HG02798 (cell line): Measurements from ENCODE around the gene PYGO2.
A peak's percentile ranks its signal among the peaks of the same experiment; 100 is the strongest.

ENCODE experiments used
- ATAC-seq: cut with Tn5 transposase; IDR thresholded peaks from one replicate; pipeline ENCODE4 v1.9.1; 2021; ENCODE audit warnings: mild to moderate bottlenecking; ENCODE audit not compliant: unreplicated experiment, poor library complexity

The PYGO2 gene, protein sequence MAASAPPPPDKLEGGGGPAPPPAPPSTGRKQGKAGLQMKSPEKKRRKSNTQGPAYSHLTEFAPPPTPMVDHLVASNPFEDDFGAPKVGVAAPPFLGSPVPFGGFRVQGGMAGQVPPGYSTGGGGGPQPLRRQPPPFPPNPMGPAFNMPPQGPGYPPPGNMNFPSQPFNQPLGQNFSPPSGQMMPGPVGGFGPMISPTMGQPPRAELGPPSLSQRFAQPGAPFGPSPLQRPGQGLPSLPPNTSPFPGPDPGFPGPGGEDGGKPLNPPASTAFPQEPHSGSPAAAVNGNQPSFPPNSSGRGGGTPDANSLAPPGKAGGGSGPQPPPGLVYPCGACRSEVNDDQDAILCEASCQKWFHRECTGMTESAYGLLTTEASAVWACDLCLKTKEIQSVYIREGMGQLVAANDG

DNA sequence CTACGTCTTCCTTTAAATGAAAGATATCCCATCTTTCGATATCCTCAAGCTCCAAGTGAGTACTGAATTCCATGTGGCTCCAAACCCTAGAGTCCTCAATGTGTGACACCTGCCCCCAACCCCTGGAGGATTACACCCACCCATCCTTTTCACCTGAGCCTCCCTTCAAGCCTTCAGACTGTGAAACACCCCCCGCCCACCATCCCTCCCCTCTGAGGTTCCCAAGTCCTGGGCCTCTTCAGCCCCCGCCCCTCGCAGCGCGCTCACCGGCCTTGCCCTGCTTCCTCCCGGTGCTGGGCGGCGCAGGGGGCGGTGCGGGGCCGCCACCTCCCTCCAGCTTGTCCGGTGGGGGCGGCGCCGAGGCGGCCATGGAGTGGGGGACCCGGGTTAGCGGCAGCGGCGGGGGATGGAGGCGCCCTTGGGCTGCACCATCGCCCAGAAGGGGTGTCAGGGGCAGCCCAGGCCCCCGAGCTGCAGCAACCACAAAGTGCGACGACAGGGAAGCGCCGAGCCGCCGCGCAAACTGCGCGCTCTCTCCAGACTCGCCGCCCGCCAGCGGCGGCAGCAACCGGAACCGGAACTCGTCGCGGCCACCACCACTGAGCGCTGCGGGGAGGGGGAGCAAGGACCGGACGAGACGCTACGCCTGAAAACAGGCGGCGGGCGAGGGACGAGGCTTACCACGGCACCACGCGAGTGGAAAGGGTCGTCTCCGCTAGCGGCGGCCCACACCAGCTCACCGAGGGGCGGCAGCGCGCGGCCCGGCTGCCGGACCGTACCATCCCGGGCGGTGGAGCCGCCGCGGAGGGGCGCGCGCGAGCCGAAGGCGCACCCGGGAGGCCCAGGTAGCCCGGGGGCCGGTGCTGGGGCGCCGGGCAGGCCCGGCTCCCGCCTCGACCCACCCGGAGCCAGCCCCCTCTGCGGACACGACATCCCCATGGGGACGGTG lies at the start of gene PYGO2:
Gene PYGO2, minus strand, starts transcription at position 576 of the 949 bp plus-strand sequence. Its CDS starts 206 bp downstream, at position 370.
- peak; percentile 83 for ATAC-seq

DNA sequence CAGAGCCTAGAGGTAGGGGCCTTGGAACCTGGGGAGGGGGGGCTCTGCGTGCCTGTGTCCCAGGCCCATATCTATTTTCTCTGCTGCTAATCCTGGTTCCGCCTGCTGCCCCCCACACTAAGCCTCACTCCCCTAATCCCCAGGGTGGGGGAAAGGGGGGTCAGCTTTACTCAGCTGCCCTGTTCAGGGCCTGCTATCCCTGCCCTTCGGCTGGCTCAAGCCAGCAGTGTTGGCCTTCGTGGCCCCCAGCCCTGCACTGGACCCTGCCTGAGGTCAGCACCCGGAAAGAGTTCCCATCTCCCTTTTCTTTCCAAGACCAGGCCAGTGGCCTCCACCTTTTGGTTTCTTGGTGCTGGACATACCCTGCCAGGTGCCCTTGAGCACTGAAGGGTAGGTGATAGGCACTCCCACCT lies 49.4 kb upstream of the PYGO2 start:
- ATAC-seq = no peak

DNA sequence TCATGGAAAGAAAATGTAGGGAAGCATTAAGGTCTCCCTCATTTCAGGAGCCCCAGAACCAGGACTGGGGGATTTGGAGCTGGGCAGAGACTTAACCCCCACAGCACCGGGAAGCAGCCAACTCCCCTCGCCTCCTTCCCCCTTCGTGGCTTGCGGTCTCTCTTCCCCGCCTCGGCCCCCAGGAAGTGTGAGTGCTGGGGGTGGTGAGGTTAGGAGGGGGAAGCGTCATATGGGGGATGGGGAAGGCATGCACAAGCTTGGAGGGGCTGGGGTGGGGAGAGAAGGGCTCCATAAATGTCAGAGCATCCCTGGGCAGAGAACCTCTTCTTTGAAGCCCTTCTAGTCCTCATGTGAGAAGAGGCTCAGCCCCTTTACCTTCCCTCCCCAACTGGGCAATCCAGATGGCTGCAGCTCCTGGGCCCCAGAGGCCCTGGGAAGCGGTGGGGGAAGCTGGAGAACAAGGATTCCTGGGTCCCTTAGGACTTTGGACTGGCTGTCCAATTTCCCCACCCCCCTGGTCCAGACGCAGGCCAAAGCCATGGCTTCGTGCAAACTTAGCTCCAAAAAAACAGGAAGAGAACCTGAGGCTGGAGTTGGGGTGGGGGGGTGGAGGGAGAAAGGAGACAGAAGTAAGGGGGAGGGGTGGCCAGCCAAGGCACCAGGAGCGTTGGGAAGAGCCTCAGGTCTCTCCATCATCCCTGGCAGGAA lies 48.8 kb upstream of the PYGO2 start:
- no peak for ATAC-seq

DNA sequence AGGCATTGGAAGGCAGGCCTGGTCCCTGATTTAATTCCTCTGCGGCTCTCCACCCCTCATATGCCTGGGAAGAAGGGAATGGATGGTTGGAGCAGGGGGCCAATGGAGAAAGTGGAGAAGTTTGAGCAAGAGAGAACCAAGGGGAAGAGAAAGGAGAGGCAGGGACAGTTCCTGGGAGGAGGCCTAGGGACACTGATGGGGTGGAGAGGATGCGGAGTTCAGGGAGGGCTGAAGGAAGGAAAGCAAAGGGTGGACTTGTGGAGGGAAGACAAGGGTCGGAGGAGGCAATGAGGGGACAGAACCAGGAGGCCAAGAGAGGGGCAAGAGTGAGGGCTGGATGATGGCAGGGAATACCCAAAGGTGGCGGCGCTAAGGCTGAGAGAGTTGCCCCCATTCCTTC lies 48.2 kb upstream of the PYGO2 start:
- no peak for ATAC-seq

DNA sequence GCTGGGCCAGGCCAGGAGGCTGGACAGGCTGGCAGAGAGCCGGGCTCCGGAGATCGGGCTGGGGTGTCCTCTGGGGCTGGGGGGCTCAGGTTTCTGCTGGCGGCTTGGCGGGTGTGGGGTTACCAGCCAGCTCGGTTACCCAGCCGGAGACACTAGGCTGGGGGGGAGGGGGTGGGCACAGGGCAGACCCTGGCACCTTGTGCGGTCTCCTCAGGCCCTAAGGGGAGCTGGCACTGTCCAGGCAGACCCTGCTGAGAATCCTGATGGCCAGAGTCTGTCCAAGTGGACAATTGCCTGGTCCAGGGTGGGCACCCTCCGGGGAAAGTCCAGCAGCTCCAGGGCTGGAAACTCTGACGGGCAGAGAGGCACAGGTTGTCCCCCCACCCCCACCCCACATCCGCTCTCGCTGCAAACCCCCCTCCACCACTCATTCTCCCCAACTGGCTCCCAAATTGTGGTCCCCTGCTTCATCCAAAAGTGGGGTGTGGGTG lies 47.7 kb upstream of the PYGO2 start:
- ATAC-seq = no peak

DNA sequence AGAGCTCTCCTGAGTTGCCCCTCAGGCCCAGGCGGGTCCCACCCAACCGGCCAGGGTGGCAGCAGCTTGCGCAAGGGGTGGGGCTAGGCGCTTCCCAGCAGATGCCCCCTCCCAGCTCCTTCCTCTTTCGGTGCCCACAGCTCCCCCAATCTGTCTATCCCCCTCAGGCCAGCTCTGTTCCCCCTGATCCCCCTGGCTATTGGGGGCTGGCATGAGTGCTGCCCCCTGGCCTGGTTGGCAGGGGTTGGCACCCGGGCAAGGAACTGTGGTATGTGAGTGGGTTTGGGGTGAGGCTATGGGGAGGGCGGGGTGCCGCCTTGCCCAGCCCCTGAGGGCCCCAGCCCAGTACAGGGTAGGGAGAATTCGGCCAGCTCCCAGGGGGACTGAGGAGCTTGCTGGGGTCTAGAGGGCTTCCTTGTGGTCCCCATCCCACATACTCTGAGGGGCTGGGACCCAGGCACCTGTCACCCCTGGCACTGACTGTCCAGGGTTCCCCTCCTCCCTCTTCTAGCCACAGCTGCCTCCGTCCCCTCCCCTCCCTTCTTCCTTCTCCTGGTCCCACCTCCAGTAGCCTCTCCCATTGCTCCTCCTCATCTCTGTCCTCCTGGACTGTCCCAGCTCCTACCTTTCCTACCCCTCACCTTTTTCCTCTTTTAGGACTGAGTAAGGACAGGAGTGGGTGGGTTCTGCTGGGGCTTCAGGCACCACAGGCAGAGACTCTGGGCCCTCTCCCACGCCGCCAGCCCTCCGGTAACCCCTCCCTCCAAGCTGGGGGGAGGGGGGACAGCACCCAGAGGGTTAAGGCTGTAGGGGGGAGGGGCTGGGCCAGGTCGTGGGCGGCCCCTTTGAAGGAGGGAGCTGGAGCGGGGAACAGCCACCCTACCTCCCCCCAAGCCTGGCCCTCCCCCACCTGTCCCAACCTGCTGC lies 46.7 kb upstream of the PYGO2 start:
- ATAC-seq = no peak

DNA sequence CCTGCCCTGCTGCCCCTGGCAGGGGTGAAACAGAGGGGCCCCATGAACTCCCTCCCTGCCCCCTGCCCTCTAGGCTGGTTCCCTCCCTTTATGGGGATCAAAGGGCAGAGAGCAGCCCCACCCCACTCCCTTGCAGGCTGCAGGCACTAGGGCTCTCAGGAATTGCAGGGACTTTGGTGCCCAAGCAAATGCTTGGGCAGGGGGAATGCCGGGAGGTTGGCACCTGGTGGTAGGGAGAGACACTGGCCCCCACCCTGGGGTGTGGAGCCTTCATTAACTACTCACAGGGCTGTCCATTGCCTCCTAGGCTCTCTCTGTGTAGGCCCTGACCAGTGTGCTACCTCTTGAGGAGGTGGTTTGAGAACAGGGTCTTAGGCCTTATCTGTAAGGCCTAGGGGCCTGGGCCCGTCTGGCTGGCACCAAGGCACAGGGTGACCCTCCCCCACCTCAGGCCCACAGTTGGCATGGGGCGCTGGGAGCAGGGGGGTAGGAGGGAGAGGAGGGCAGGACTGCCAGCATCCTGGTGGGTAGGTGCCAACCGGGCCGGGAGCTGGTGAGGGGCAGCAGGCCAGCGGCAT lies 45.8 kb upstream of the PYGO2 start:
- no peak for ATAC-seq

DNA sequence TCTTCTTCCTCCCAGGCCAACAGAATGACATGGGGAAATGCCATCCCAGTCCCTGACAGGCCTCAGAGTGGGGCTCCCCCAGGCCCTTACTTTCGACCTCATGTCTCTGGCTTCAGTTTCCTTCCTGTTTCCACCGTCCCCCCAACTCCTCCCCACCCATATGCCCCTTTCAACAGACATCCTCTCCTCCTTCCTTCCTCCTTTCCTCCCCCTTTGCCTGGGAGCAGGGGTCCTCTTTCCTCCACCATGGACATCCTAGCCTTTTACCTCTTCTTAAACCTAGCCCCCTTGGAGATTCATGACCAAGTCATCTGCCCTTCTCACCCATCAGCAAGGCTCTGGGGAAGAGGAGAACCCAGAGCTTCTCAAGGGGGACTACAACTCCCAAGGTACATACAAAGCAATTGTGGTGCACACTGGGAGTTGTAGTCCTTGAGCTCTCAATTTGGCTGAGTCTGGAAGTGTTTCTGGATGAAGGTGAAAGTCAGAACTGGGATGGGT lies 45.1 kb upstream of the PYGO2 start:
- no peak for ATAC-seq

DNA sequence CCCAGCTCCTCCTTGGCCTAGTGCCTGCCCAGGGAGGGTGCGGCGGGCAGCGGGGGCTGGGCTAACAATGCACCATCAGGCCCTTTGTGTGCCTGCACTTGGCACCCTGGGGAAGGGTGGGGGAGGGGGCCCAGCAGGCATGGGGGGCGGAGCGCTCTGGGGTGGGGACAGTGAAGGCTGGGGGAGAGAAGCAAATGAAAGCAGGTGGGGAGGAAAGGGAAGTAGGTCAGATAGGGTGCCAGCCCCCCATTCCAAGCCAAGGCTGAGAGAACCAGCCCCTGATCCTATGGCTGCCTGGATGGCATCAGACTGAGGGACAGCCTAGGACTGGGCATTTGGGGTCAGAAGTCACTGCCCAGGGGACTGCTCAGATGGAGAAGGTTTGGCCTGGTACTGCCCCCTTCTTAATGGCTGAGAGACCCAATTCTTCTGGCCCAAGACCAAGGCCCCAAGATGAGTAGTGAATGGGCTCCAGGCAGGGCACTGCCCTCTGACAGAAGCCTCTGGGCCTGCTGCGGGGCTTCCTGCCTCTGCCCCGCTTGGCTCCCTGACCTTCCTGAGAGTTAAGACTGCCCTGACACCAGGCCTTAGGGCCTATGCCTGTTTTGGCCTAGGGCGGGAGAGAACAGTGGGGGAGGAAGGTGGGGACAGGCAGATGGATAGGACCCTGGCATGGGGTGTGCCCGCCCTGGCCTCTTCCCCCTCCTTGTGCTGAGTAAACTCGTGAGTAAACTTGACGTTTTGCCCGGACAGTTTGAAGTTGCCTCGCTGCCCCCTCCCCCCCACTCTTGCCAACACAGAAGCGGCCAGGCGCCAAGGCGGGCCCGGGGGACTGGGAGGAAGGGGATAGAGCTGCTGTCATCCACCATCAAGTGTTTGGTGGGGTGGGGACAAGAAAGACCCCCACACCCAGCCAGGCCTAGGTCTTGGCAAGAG lies 43.8 kb upstream of the PYGO2 start:
- ATAC-seq = no peak

DNA sequence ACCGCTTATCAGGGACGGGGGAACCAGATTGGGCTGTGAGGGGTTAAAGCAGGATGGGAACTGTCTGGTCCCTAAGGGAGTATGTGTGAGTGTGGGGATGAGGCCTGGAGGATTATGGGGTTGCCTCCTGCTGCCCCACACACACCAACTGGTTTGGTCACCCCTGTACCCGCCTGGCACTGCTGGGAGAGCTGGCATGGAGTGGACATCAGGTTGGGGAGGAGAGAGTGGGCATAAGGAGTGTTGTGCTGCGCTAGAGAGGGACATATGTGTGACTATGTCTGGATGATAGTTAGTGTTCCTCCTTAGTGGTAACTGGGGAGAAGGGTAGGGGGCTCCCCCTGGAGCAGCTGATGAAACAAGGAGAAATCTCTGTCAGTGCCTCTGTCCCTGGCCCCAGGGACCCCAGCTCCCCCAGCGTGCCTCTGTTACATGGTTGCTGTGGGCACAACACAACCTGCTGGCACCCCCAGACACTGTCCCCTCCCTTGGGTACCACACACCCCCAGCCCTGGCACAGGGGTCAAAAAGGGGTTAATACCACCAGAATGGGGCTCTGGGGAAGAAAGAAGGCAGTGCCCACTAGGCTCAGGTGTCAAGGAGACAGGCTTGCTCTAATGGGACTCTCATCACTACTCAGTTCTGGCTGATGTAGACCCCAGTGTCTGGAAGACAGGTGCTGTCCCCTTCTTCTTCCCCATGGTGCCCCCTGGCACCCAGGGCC lies 42.9 kb upstream of the PYGO2 start:
- ATAC-seq = no peak

DNA sequence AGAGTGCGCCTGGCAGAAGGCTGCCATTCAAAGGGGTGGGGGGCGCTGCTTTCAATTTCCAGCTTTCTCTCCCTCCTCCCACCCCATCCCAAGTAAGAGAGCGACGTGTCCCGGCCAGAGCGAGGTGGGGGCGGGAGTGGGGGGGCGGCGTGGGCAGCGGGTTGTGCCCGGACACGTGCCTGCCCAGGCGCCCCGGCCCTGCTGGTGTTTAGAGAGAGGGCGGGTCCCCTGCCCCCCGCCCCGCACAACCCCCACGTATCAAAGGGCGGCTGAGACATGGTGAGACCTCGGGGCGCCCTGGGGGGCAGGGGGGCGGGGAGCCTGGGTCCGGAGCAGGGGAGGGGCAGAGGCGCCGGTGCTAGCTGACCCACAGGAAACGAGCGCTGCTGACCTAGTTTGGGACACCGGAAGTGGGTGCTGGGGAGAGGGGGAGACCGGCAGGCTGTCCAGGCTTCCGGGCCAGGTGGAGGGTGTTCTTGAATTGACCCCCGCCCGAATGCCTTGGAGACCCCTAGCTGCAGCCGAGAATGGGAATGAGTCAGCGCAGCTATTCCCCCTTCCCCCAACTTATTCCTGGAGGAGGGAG lies 42.3 kb upstream of the PYGO2 start:
- ATAC-seq = no peak

DNA sequence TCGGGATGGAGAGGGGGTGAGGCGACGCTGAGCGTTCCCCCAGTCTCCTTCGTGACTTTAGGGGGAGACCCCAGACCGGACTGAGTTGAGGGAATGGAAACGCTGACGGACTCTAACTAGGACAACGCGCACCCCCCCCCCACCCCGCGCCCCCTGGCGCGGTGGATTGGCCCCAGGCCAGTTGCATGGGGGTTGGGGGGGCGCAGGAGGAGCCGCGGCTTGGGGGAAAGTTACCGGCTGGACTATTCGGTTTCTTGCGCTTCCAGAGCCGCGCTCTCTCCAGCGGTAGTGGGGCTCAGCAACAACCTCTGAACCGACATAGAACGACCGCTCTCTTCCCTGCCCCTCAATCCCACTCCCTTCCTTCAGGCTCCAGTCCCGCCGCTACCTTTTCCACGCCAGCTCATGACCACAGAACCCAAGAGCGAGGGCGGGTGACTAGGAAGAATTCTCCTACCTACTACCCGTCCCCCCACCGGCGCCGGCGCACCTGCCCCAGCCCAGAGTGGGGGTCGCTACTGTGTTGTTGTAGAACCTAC lies 41.7 kb upstream of the PYGO2 start:
- ATAC-seq = no peak

DNA sequence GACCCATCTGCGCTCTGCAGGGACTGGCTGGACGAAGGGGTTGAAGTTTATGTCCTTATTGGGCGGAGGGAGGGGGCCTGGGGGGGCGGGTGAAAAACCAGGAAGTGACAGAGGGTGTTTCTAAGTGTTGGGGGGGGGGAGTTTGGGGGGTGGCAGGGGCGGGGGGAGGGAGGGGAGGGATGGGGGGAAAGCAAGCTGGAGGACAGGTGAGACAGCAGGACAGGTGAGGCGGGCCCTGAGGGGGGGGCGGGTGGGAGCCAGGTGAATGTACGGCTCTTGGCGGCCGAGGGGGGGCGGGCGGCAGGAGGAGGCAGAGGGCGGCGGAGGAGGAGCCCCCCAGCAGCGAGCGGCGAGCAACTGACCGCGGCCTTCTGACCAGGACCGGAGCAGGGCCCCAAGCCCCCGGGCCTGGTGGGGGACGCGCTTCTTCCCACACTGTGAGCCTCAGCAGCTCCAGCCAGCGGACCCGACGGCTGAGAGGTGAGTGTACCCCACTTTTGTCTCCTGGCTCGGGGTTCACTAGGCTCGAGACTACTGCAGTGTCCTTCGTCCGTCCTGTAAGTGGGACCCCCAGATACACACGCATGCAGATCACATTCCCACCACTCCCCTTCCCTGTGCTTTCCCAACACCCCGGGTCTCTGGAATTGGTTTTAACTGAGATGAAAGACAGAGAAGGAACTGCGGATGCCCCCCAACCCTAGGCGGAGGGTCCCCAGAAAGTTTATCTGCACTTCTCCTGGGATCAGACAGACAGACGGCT lies 41.1 kb upstream of the PYGO2 start, which contains the start of gene ZBTB7B:
Gene ZBTB7B, plus strand, starts transcription at position 339 of the 763 bp plus-strand sequence. CDS start 11,859 bp downstream, outside the sequence.
- ATAC-seq = peak; percentile 1

DNA sequence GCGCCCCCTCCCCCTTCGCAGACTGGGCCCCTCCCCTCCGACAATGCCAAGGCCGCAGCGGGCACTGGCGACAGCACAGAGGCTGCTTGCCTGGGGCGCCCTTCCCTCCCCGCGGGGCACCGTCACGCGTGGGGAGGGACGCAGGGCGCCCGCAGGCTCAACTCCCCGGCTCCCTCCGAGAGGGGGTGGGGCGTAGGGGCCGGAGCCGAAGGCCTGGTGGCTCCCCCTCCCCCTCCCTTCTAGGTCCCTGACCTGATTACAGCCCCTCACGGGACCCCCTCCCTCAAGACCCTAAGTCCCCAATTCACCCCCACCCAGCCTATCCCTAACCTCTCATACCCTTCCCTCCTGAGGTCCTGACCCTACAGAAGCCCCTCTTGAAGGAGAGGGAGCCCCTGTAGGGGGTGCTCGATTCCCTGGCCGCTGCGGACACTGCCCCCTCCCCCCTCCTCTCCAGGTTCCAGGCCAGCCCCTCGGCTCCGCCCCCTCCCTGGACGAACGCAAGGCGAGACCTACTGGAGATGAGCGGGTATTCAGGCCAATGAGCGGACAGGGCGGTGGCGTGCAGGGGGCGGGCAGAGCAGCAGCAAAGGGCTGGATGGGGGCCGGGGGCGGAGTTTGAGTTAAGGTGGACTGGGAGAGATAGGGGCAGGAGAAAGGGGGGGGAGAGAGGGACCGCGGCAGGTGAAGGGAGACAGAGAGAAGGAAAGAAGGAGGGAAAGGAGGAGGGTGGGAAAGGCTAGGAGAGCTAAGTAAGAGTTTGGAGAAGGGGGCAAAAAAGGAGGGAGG lies 40.3 kb upstream of the PYGO2 start:
- peak; percentile 72 for ATAC-seq

DNA sequence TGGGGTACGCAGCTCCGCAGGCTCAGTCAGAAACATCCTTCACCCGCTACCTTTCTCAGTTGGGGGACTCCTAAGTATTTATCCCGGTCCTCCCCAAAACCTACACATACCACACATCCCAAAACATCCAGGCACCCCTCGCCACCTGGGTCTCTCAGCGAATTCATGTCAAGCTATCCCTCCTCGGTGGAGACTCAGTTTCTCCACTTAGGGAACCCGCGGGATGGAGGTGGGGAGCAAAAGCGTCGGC lies 39.8 kb upstream of the PYGO2 start:
- no peak for ATAC-seq
